MCF 10A (cell line): ENCODE data around the gene SAC3D1. TPM values are rescaled to one million over a fixed set of nuclear protein-coding genes. Genes with fewer than 3 reads are reported as not detected.

Experiments used
- BruUV-seq: library from RNA; stranded (reverse); fragments of 400-500 nt; replicated peaks from 2 replicates; lab custom pipeline; 2021; lab: Mats Ljungman, UMichigan
- CTCF ChIA-PET: fragments of 300-600 bp; sonication (Branson Sonifier 250); formaldehyde crosslinking; extraction: SDS; loops from one replicate; lab custom pipeline; 2021; ENCODE audit warnings: antibody characterized with exemption, inconsistent platforms; lab: Yijun Ruan, JAX
- POLR2A ChIA-PET: fragments of 300-600, 350-650 bp; sonication (Branson Sonifier 250); formaldehyde crosslinking; extraction: SDS; loops from one replicate; lab custom pipeline; 2020; ENCODE audit warnings: antibody characterized with exemption, inconsistent platforms; lab: Yijun Ruan, JAX
- DNase-seq: peaks from one replicate; pipeline ENCODE4 v3.0.0-alpha.2; 2018; ENCODE audit not compliant: unreplicated experiment
- H3K27ac Mint-ChIP-seq: one replicate; pipeline ENCODE4 v1.8.0; 2022; ENCODE audit warnings: mild to moderate bottlenecking, low read depth, mixed read lengths; ENCODE audit not compliant: unreplicated experiment
- H3K27me3 Mint-ChIP-seq: one replicate; pipeline ENCODE4 v1.8.0; 2022; ENCODE audit warnings: mixed read lengths; ENCODE audit not compliant: insufficient read depth, unreplicated experiment
- H3K36me3 Mint-ChIP-seq: one replicate; pipeline ENCODE4 v1.8.0; 2022; ENCODE audit warnings: mild to moderate bottlenecking, moderate library complexity, mixed read lengths; ENCODE audit not compliant: insufficient read depth, unreplicated experiment
- H3K4me1 Mint-ChIP-seq: one replicate; pipeline ENCODE4 v1.8.0; 2022; ENCODE audit warnings: mixed read lengths; ENCODE audit not compliant: insufficient read depth, unreplicated experiment
- H3K4me3 Mint-ChIP-seq: one replicate; pipeline ENCODE4 v1.8.0; 2022; ENCODE audit warnings: mild to moderate bottlenecking, moderate library complexity, mixed read lengths; ENCODE audit not compliant: unreplicated experiment
- H3K9me3 Mint-ChIP-seq: one replicate; pipeline ENCODE4 v1.8.0; 2022; ENCODE audit warnings: mixed read lengths; ENCODE audit not compliant: unreplicated experiment
- intact Hi-C: fragments of 100-400 bp; cut with micrococcal nuclease; formaldehyde crosslinking; loops from 2 replicates; pipeline ENCODE4 v1.14.1; 2022
- total RNA-seq: library from RNA; stranded (reverse); gene quantifications from 2 replicates; pipeline ENCODE4 v1.2.3, GENCODE V29; 2022
- TF ChIP-seq, protein P1 (sequence below): fragments of 200-600 bp; IDR thresholded peaks from one replicate; pipeline ENCODE4 v1.8.0; 2022; ENCODE audit warnings: antibody characterized with exemption, mild to moderate bottlenecking; ENCODE audit not compliant: unreplicated experiment

Gene SAC3D1
- total RNA-seq, 1 experiment from 2014 or later: 14.0 TPM

DNA sequence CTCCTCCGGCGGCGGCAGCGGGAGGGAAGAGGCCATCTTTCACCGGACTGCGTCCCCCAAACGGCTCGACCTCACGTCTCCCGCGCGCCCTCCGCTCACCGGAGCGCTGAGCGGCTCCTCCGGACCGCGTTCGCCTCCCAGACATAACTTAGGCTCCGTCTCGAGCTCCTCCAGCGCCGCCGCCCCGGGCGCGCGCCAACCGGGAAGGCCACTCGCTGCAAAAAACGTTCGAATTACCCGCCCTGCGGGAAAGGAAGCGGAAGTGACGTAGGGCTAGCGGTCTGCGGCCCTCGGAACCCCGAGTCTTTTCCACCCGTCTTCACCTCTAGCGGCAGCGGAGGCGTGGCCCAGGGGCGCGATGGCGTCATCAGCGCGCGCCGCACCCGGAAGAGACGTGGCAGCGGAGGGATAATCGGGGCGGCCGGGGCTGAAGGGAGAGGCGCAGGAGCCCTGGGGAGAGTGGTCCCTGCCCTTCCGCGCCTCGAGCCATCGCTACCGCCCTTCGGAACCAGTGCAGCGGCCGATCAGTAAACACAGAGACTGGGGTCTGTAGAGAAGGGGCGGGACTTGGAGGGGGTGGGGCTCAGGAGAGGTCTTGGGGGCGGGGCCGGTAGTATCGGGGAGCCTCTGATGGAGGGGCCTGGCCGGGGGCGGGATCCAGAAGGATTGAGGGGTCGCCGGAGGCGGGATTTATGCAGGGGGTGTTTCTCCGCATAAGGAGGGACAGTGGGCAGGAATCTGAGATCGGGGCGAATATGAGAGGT is 43.0 kb downstream of the SAC3D1 start, which contains the start of the genes CDCA5 and ZFPL1:
Gene CDCA5 (minus strand): TSS at position 207 of the 764 bp plus-strand sequence. CDS start 62 bp downstream, at position 145.
Gene ZFPL1 (plus strand): TSS at position 389 of the 764 bp plus-strand sequence. CDS start 477 bp downstream, outside the sequence.
- TF ChIP-seq, protein P1, sequence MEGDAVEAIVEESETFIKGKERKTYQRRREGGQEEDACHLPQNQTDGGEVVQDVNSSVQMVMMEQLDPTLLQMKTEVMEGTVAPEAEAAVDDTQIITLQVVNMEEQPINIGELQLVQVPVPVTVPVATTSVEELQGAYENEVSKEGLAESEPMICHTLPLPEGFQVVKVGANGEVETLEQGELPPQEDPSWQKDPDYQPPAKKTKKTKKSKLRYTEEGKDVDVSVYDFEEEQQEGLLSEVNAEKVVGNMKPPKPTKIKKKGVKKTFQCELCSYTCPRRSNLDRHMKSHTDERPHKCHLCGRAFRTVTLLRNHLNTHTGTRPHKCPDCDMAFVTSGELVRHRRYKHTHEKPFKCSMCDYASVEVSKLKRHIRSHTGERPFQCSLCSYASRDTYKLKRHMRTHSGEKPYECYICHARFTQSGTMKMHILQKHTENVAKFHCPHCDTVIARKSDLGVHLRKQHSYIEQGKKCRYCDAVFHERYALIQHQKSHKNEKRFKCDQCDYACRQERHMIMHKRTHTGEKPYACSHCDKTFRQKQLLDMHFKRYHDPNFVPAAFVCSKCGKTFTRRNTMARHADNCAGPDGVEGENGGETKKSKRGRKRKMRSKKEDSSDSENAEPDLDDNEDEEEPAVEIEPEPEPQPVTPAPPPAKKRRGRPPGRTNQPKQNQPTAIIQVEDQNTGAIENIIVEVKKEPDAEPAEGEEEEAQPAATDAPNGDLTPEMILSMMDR: no peak
- peaks cover 25% of the 10 kb centered on the region for H3K4me1 Mint-ChIP-seq
- no TSS peak for BruUV-seq
- H3K9me3 Mint-ChIP-seq: no peaks in the 10 kb centered on the region
- intact Hi-C loops: loop anchor here (5.0 kb wide), 2 partner anchors 42 to 57 kb away; partner anchors contain the start of genes SAC3D1 and SNX15
- ChIA-PET POLR2A (interaction anchor here (0.7 to 1.7 kb wide), 4 partner anchors 13 to 41 kb away, joined by 3 to 11 read pairs (median 4); partner anchors contain the start of gene ZNHIT2), CTCF (interaction anchor here (1.7 kb wide), 1 partner anchor 43 kb away, joined by 10 read pairs; the partner anchor contains the start of gene SAC3D1)
- peak; percentile 94 for DNase-seq
- peaks cover 36% of the 10 kb centered on the region for H3K36me3 Mint-ChIP-seq
- peak within 1 kb of the TSS; percentile 99 for H3K4me3 Mint-ChIP-seq
- H3K27me3 Mint-ChIP-seq: no peaks in the 10 kb centered on the region
- H3K27ac Mint-ChIP-seq: peak within 1 kb of the TSS; percentile 99

DNA sequence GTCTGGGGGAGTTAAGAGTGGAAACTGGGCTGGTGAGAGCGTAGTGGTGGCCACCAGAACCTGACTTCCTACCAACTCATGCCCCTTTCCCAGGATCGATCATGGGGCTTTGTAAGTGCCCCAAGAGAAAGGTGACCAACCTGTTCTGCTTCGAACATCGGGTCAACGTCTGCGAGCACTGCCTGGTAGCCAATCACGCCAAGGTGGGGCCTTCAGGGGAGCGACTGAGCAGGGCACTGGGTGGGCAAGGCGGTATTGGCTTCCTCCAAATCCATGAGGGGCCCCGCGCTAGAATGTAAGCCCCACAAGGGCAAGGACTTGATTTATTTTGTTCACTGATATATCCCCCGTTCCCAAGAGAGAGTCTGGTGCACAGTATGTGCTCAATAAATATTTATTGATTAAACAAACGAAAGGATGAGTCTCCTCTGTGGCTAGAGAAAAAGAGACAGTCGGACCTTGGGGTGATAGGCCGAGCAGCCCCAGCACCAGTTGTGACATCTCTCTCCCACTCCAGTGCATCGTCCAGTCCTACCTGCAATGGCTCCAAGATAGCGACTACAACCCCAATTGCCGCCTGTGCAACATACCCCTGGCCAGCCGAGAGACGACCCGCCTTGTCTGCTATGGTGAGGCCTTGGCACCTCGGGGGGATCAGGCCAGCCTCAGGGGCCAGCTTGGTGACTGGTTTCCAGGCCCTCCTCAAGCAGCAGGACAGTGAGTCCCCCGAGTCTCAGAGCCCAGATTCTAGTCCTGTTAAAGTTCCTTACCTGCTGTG is 43.8 kb downstream of the SAC3D1 start:
- H3K27me3 Mint-ChIP-seq: no peaks in the 10 kb centered on the region
- intact Hi-C loops: loop anchor here (5.0 kb wide), 2 partner anchors 42 to 57 kb away; partner anchors contain the start of genes SAC3D1 and SNX15
- H3K36me3 Mint-ChIP-seq: peaks cover 36% of the 10 kb centered on the region
- POLR2A ChIA-PET: interaction anchor here (0.7 to 2.4 kb wide), 6 partner anchors 11 to 50 kb away, joined by 3 to 28 read pairs (median 4); partner anchors contain the start of genes SAC3D1, SYVN1, TM7SF2 and VPS51
- H3K27ac Mint-ChIP-seq: peak overlapping the region; percentile 99
- no peak for DNase-seq
- H3K9me3 Mint-ChIP-seq: no peaks in the 10 kb centered on the region
- TSS peak; percentile 41 for BruUV-seq
- peak overlapping the region; percentile 99 for H3K4me3 Mint-ChIP-seq
- H3K4me1 Mint-ChIP-seq: peaks cover 22% of the 10 kb centered on the region
- CTCF ChIA-PET: interaction anchor here (0.5 to 2.1 kb wide), 5 partner anchors 13 to 198 kb away, joined by 3 to 8 read pairs (median 3); no protein-coding TSS in a partner anchor
- TF ChIP-seq, protein P1: no peak

DNA sequence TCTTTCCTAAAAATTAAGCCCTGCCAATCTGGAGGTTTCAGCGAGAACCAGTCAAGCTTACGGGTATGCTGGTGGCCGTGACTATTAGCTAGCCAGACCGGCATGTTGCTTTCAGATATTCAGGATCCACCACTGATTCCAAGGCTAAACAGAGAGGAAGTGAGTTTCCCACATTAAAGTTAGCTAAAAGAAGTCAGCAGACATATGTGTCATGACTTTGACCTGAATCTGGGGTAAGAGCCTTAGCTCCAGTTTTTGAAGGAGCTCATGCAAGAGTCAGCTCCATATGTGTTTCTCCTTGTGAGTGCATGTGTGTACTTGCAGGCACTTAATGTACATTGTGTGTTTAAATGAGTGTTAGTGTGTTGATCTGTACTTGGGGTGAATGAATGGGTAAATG is 44.4 kb downstream of the SAC3D1 start:
- H3K27me3 Mint-ChIP-seq: no peaks in the 10 kb centered on the region
- no peaks in the 10 kb centered on the region for H3K9me3 Mint-ChIP-seq
- intact Hi-C loops: no loop called here
- POLR2A ChIA-PET: interaction anchor here (0.7 to 2.4 kb wide), 6 partner anchors 10 to 50 kb away, joined by 3 to 28 read pairs (median 4); partner anchors contain the start of genes SAC3D1, SYVN1, TM7SF2 and VPS51
- peaks cover 22% of the 10 kb centered on the region for H3K4me1 Mint-ChIP-seq
- no peak for DNase-seq
- CTCF ChIA-PET: interaction anchor here (0.5 to 2.1 kb wide), 6 partner anchors 12 to 199 kb away, joined by 3 to 8 read pairs (median 3); no protein-coding TSS in a partner anchor
- H3K36me3 Mint-ChIP-seq: peaks cover 36% of the 10 kb centered on the region
- no TSS peak for BruUV-seq
- H3K27ac Mint-ChIP-seq: peak overlapping the region; percentile 99
- peak overlapping the region; percentile 99 for H3K4me3 Mint-ChIP-seq
- TF ChIP-seq, protein P1: no peak
